T47D (cell line): ENCODE results near the gene MYO1C.

ENCODE experiments used
- DNase-seq, 2 experiments: peaks; one replicate each; pipeline versions ENCODE4 v3.0.0 to v3.0.0-alpha.2; 2011 to 2012; ENCODE audit warnings: low read depth in 1 of 2, low spot score in 1 of 2
- JUND ChIP-seq: IDR thresholded peaks from 2 replicates; pipeline ENCODE4 v1.6.1; 2012; ENCODE audit warnings: low read depth
- in situ Hi-C: cut with HindIII; loops from 2 replicates; pipeline ENCODE4 v1.10.0; 2016; ENCODE audit warnings: low sequenced_read_pairs, low pct_unique_long_range_greater_than_20kb

The MYO1C gene

GRCh38 chr17:1498233-1498632 is 5.7 kb upstream of the MYO1C start:
- in situ Hi-C loops, result no loop called here
- no peak for DNase-seq
- no peak for TF ChIP-seq JUND

GRCh38 chr17:1497831-1498230 is 5.3 kb upstream of the MYO1C start:
- in situ Hi-C loops, result no loop called here
- TF ChIP-seq JUND, result no peak
- no peak for DNase-seq

GRCh38 chr17:1496869-1497268 is 4.4 kb upstream of the MYO1C start:
- in situ Hi-C loops, result no loop called here
- TF ChIP-seq JUND, result no peak
- DNase-seq, result no peak

GRCh38 chr17:1495265-1495989 is 2.9 kb upstream of the MYO1C start:
- in situ Hi-C loops, result no loop called here
- TF ChIP-seq JUND, result no peak
- peak; percentile 88 to 96 for DNase-seq

- no peak for DNase-seq
- TF ChIP-seq JUND, result no peak
- in situ Hi-C loops, result no loop called here
These were observed 2.3 kb upstream of the MYO1C start for GRCh38 chr17:1494736-1495253.

GRCh38 chr17:1494203-1494602 is 1.7 kb upstream of the MYO1C start:
- TF ChIP-seq JUND, result no peak
- in situ Hi-C loops, result no loop called here
- no peak for DNase-seq

GRCh38 chr17:1493291-1493980 is 950 bp upstream of the MYO1C start:
- in situ Hi-C loops, result no loop called here
- DNase-seq, result no peak

GRCh38 chr17:1491443-1492248 is 840 bp downstream of the MYO1C start:
- no peak for TF ChIP-seq JUND
- in situ Hi-C loops, result no loop called here
- peak; percentile 69 to 80 for DNase-seq

More at GRCh38 chr17:1493291-1493980, 950 bp upstream of the MYO1C start:
- no peak for TF ChIP-seq JUND

GRCh38 chr17:1490643-1491442 is 1.6 kb downstream of the MYO1C start:
- no peak for TF ChIP-seq JUND
- in situ Hi-C loops, result no loop called here
- peak; percentile 66 to 72 for DNase-seq

GRCh38 chr17:1488826-1489270 is 3.6 kb downstream of the MYO1C start:
- in situ Hi-C loops, result no loop called here
- TF ChIP-seq JUND, result no peak
- DNase-seq, result no peak

GRCh38 chr17:1487939-1488825 is 4.3 kb downstream of the MYO1C start:
- peak; percentile 74 to 91 for DNase-seq
- in situ Hi-C loops, result no loop called here
- no peak for TF ChIP-seq JUND
